VCaP (cell line): ENCODE measurements around the gene PLPP3.

ENCODE experiments used
- H3K27ac ChIP-seq: fragments of 450-650 bp; 2 replicates; pipeline ENCODE4 v1.5.1; 2017
- CTCF ChIP-seq: fragments of 450-650 bp; conservative IDR thresholded peaks from 2 replicates; pipeline ENCODE4 v1.5.1; 2017; ENCODE audit warnings: mild to moderate bottlenecking, moderate library complexity

PLPP3 gene

GRCh38 chr1:56493826-56494225, 85.5 kb downstream of the PLPP3 start:
- TF ChIP-seq CTCF: no peak
- H3K27ac ChIP-seq: no peak overlapping the region

GRCh38 chr1:56491441-56491840, 87.9 kb downstream of the PLPP3 start:
- no peak for TF ChIP-seq CTCF
- no peak overlapping the region for H3K27ac ChIP-seq

GRCh38 chr1:56490619-56491018, 88.7 kb downstream of the PLPP3 start:
- TF ChIP-seq CTCF: no peak
- H3K27ac ChIP-seq: no peak overlapping the region

GRCh38 chr1:56489695-56490094, 89.7 kb downstream of the PLPP3 start:
- no peak for TF ChIP-seq CTCF
- no peak overlapping the region for H3K27ac ChIP-seq

GRCh38 chr1:56484695-56485094, 94.7 kb downstream of the PLPP3 start:
- TF ChIP-seq CTCF: no peak
- no peak overlapping the region for H3K27ac ChIP-seq

- H3K27ac ChIP-seq: no peak overlapping the region
- no peak for TF ChIP-seq CTCF
Observed at GRCh38 chr1:56483104-56483503, 96.3 kb downstream of the PLPP3 start.

- no peak for TF ChIP-seq CTCF
- H3K27ac ChIP-seq: no peak overlapping the region
Observed at GRCh38 chr1:56482486-56482885, 96.9 kb downstream of the PLPP3 start.
